T-helper 17 cell (primary cell): ENCODE measurements around the gene ISOC2. TPM values are rescaled to one million over a fixed set of nuclear protein-coding genes. Genes with fewer than 3 reads are reported as not detected.

ENCODE experiments used
- ATAC-seq: fragments of 150-1000 bp; cut with Tn5 transposase; 2 replicates; pipeline ENCODE4 v1.10.0; 2021; ENCODE audit warnings: mild to moderate bottlenecking, moderate library complexity
- DNase-seq, 3 donors: peaks; one replicate each; pipeline versions ENCODE4 v3.0.0 to v3.0.0-alpha.2; 2020 to 2021
- H3K9me3 ChIP-seq: one replicate; pipeline ENCODE4 v1.7.0; 2013; ENCODE audit warnings: low read length, mild to moderate bottlenecking; ENCODE audit not compliant: control insufficient read depth, poor library complexity, severe bottlenecking
- H3K27ac Mint-ChIP-seq: one replicate; pipeline ENCODE4 v1.8.0; 2022; ENCODE audit warnings: mild to moderate bottlenecking, moderate library complexity, mixed read lengths
- H3K27me3 Mint-ChIP-seq: one replicate; pipeline ENCODE4 v1.8.0; 2022; ENCODE audit warnings: mixed read lengths
- H3K36me3 Mint-ChIP-seq: one replicate; pipeline ENCODE4 v1.8.0; 2022; ENCODE audit warnings: low read depth, mixed read lengths
- H3K4me1 Mint-ChIP-seq: one replicate; pipeline ENCODE4 v1.8.0; 2022; ENCODE audit warnings: mild to moderate bottlenecking, mixed read lengths
- H3K4me3 Mint-ChIP-seq: one replicate; pipeline ENCODE4 v1.8.0; 2022; ENCODE audit warnings: mild to moderate bottlenecking, moderate library complexity, mixed read lengths
- total RNA-seq, 4 donors: library from RNA in 2 of 4; stranded (reverse) in 2 of 4; gene quantifications; one replicate each; pipeline ENCODE4 v1.2.3 and lab custom pipeline; 2022 to 2026

ISOC2 gene
- total RNA-seq, 2 donors from 2014 or later: 6.5 to 7.2 TPM

DNA sequence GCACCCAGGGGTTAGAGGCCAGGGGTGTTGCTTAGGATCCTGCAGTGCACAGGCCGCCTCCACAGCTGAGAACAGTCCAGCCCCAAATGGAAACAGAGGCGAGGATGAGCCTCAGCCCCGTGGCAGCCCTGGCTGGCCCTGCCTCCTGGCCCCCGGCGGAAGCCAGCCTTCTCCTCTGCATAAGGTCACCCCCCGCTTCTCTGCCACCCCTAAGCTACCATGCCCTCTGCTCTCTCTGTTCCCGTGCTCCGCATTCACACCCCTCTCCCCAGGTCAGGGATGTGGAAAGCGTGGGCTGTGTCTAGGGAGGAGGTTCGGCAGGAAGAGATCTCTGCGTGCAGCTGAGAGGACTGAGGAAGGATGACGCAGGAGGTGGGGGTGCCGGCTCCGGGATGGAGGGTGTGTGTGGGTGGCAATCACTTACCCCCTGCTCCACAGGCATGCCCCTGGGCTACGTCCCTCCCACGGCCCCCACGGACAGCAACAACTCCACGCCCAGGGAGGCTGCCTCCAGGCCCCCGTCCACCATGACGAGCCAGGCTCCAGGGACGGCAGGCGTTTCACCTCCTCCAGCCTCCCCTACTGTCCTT is 32.8 kb upstream of the ISOC2 start:
- DNase-seq: no peak
- H3K4me1 Mint-ChIP-seq: peaks cover 2% of the 10 kb centered on the region
- H3K4me3 Mint-ChIP-seq: no peak overlapping the region
- ATAC-seq: peak; percentile 30
- H3K36me3 Mint-ChIP-seq: no peaks in the 10 kb centered on the region
- H3K9me3 ChIP-seq: no peaks in the 10 kb centered on the region
- no peak overlapping the region for H3K27ac Mint-ChIP-seq
- H3K27me3 Mint-ChIP-seq: peaks cover 16% of the 10 kb centered on the region

DNA sequence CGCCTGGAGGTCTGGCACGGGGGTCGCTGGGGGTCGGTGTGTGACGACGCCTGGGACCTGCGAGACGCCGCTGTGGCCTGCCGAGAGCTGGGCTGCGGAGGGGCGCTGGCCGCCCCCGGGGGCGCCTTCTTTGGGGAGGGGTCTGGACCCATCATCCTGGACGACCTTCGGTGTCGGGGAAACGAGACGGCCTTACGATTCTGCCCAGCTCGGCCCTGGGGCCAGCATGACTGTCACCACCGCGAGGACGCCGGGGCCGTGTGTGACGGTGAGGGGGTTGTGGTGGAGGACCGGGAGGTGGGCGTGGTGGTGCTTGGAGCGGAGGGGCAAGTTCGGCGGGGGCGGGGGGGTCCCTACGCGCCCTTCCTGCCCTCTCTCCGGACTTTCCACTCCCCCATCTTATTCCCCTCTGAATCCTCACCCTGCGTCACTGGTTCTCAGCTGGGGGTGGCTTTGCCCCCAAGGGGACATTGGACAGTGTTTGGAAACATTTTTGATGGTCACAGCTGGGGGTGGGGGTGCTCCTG is 32.3 kb upstream of the ISOC2 start:
- DNase-seq (no peak), ATAC-seq (no peak)
- peaks cover 16% of the 10 kb centered on the region for H3K27me3 Mint-ChIP-seq
- peaks cover 2% of the 10 kb centered on the region for H3K4me1 Mint-ChIP-seq
- no peak overlapping the region for H3K4me3 Mint-ChIP-seq
- H3K36me3 Mint-ChIP-seq: no peaks in the 10 kb centered on the region
- no peaks in the 10 kb centered on the region for H3K9me3 ChIP-seq
- H3K27ac Mint-ChIP-seq: no peak overlapping the region

GRCh38 chr19:55493052-55493644 is 31.7 kb upstream of the ISOC2 start:
- no peaks in the 10 kb centered on the region for H3K36me3 Mint-ChIP-seq
- H3K27me3 Mint-ChIP-seq: peaks cover 16% of the 10 kb centered on the region
- H3K4me3 Mint-ChIP-seq: no peak overlapping the region
- ATAC-seq: no peak
- peaks cover 2% of the 10 kb centered on the region for H3K4me1 Mint-ChIP-seq
- H3K9me3 ChIP-seq: no peaks in the 10 kb centered on the region
- no peak overlapping the region for H3K27ac Mint-ChIP-seq
- DNase-seq: no peak

GRCh38 chr19:55492362-55492944 is 31.0 kb upstream of the ISOC2 start:
- H3K4me3 Mint-ChIP-seq: no peak overlapping the region
- peaks cover 16% of the 10 kb centered on the region for H3K27me3 Mint-ChIP-seq
- peaks cover 2% of the 10 kb centered on the region for H3K4me1 Mint-ChIP-seq
- ATAC-seq: no peak
- no peaks in the 10 kb centered on the region for H3K36me3 Mint-ChIP-seq
- no peak overlapping the region for H3K27ac Mint-ChIP-seq
- no peaks in the 10 kb centered on the region for H3K9me3 ChIP-seq
- DNase-seq: no peak

- ATAC-seq (no peak), DNase-seq (no peak)
- H3K27ac Mint-ChIP-seq: no peak overlapping the region
- no peaks in the 10 kb centered on the region for H3K9me3 ChIP-seq
- H3K27me3 Mint-ChIP-seq: peaks cover 16% of the 10 kb centered on the region
- no peak overlapping the region for H3K4me3 Mint-ChIP-seq
- H3K36me3 Mint-ChIP-seq: no peaks in the 10 kb centered on the region
- H3K4me1 Mint-ChIP-seq: peaks cover 2% of the 10 kb centered on the region
These were observed 30.3 kb upstream of the ISOC2 start for GRCh38 chr19:55491546-55492360.

DNA sequence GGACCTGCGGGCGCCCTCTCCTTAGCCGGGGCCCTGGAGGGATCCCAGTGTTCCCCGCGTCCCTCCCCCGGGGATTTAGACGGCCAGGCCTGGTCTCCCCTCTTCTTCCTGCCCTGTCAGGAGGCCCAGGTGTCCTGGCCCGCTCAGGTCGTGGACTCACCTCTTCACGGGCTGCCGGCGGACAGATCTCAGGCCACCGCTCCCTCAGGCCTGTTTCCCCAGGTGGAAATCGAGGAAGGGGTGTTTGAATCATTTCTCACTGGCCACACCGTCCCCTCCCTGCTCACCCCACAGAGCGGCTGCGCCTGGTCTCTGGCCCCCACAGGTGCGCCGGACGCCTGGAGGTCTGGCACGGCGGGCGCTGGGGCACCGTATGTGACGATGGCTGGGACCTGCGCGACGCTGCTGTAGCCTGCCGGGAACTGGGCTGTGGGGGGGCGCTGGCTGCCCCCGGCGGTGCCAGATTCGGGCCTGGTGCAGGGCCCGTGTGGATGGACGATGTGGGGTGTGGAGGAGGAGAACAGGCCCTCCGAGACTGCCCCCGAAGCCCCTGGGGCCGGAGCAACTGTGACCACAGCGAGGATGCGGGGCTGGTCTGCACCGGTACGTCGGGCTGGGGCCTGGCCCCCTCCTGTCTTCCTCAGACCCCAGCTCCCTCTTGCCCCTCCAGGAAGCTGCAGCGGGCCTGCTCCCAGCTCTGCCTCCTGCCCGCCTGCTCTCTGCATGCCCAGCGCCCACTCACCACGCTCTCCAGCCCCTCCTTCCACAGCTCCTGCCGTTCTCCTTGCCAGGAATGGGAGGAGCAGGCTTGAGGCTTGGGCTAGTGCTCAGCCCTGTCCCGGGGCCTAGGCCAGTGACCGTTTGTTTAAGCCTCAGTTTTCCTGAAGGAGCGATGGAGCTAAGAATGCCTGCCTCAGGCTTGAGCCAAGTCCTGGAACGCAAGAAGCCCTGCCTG is 29.3 kb upstream of the ISOC2 start:
- Mint-ChIP-seq H3K4me3 (no peak overlapping the region), H3K4me1 (peaks cover 5% of the 10 kb centered on the region), H3K36me3 (no peaks in the 10 kb centered on the region), H3K27me3 (peaks cover 16% of the 10 kb centered on the region), H3K27ac (no peak overlapping the region)
- ATAC-seq (no peak), DNase-seq (no peak)
- H3K9me3 ChIP-seq: no peaks in the 10 kb centered on the region

GRCh38 chr19:55489711-55490477 is 28.5 kb upstream of the ISOC2 start:
- no peak overlapping the region for H3K27ac Mint-ChIP-seq
- no peaks in the 10 kb centered on the region for H3K9me3 ChIP-seq
- peaks cover 16% of the 10 kb centered on the region for H3K27me3 Mint-ChIP-seq
- no peak for DNase-seq
- no peaks in the 10 kb centered on the region for H3K36me3 Mint-ChIP-seq
- ATAC-seq: no peak
- H3K4me3 Mint-ChIP-seq: no peak overlapping the region
- peaks cover 5% of the 10 kb centered on the region for H3K4me1 Mint-ChIP-seq

GRCh38 chr19:55488986-55489710 is 27.7 kb upstream of the ISOC2 start:
- DNase-seq (no peak), ATAC-seq (no peak)
- peaks cover 5% of the 10 kb centered on the region for H3K4me1 Mint-ChIP-seq
- H3K27me3 Mint-ChIP-seq: peaks cover 16% of the 10 kb centered on the region
- no peak overlapping the region for H3K4me3 Mint-ChIP-seq
- no peaks in the 10 kb centered on the region for H3K9me3 ChIP-seq
- H3K27ac Mint-ChIP-seq: no peak overlapping the region
- H3K36me3 Mint-ChIP-seq: no peaks in the 10 kb centered on the region

DNA sequence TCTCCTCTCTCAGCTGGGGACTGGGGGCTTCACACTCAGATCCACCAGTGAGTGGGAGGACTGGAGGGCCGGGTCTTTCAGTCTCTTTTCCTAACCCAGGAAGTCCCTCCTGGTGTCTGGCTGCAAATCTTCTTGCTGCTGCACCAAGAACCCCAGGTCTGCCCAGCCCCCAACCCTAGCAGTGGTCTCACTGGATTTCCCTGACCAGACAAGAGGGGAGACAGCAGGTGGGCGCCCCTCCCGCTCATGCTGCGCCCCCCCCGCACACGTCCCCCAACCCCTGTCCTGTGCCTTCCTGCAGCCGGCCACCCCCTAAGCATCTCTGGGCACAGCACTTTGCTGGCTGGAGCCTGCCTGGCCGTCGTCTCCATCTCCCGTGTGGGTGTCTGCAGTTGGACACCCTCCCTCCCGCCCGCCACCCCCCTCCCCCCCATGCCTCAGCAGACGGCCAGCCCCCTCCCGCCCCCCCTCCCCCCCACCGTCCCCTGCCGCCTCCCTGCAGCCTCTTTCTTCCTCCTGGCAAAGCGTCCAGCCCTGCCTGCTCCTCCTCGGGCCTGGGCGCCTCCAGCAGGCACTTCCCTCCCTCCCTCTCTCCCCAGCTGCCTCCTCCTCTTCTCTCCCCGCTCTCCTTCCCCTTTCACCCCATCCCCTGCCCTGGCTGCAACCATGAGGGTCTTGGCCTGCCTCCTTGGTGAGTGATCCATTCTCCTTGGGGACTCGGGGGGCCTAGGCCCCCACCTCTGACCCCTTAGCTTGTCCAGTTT is 26.7 kb upstream of the ISOC2 start, which contains the start of gene SSC5D:
Gene SSC5D, plus strand, starts transcription at position 513 of the 764 bp plus-strand sequence. Its CDS starts 154 bp downstream, at position 667.
- peak within 1 kb of the TSS; percentile 51 for H3K27ac Mint-ChIP-seq
- peaks cover 15% of the 10 kb centered on the region for H3K27me3 Mint-ChIP-seq

DNA sequence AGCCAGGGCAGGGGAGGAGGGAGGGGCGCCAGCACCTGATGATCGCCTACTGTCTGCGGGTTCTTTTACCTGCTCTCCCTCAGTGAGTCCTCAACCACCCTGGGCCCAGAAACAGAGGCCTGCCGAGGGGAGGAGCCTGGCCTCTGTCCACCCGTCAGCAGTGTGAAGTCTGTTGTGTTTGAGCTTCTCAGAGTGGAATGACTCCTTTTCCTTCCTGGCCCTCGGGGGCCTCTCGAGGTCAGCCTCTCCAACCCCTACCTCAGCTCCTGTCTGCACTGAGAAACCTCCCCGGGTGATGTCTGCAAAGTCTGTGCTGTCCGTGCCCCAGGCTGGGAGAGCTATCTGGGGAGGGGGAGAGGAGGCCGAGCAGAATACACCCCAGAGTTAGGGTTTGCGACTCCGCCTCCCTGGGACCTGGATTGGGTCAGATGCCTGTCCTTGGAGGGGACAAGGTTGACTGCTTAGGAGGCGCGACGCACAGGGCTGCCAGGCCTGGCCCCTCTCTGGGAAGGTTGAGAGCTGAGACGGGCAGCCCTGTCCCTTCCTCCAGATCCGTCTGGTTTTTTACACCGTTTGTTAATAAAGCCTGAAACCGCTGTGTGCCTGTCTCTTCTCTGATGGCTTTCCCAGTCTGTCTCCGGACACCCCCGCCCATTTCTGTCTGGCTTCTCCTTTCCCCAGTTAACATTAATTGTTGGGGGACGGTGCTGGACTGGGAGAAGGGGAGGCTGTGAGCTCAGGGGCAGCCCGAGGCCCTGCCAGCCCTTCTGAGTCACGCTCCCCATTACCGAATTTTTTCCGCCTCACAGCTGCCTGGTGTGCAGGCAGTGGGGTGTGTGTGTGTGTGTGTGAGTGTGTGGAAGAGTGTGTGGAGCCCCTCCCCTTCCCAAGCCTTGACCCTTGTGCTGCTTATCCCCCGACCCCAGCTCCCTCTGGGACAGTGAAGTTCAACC is 25.8 kb upstream of the ISOC2 start:
- DNase-seq (no peak), ATAC-seq (peak; percentile 25)
- Mint-ChIP-seq H3K36me3 (no peaks in the 10 kb centered on the region), H3K27me3 (peaks cover 8% of the 10 kb centered on the region), H3K4me1 (peaks cover 5% of the 10 kb centered on the region), H3K4me3 (peak overlapping the region; percentile 36), H3K27ac (peak overlapping the region; percentile 51)
- H3K9me3 ChIP-seq: no peaks in the 10 kb centered on the region

More for the DNA sequence above, 26.7 kb upstream of the ISOC2 start, which contains the start of gene SSC5D:
- Mint-ChIP-seq H3K36me3 (no peaks in the 10 kb centered on the region), H3K4me1 (peaks cover 5% of the 10 kb centered on the region), H3K4me3 (peak within 1 kb of the TSS; percentile 36)
- DNase-seq (no peak), ATAC-seq (no peak)
- no peaks in the 10 kb centered on the region for H3K9me3 ChIP-seq
